NCI-H1694 treated with DMSO at 0.1 percent for 48 hours (cell line): ENCODE measurements around the gene CREB3.

Source experiments
- DNase-seq: peaks from one replicate; lab custom pipeline; 2025; lab: John Stamatoyannopoulos, UW

Gene CREB3

GRCh38 chr9:35732185-35732799 lies at the start of gene CREB3, which contains the start of gene TLN1:
CREB3 (plus strand) TSS chr9:35732666; CDS start chr9:35732773, 107 bp downstream.
TLN1 (minus strand) TSS chr9:35732195; CDS start chr9:35725694, 6,501 bp downstream.
- peak; percentile 97 for DNase-seq

- no peak for DNase-seq
Measured at GRCh38 chr9:35683323-35683722, 49.1 kb upstream of the CREB3 start.

DNA sequence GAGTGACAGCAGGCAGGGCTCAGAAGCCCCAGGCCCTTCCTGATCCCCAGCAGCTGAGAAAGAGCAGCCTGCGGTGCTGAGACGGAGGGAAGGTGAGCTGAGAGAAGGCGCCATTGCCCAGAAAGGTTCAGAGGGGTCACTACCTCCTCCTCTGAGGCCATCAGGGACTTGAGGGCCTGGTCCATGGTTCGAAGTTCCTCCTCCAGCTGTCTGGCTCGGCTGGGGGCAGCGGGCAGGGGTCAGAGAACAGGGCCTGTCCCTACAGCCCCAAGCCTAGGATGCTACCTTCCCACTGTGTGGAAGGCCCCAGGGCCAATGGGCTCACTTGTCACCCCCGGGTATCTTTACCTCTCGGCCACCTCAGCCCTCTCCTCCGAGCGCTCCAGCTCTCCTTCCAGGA lies 47.5 kb upstream of the CREB3 start:
- DNase-seq: no peak

DNA sequence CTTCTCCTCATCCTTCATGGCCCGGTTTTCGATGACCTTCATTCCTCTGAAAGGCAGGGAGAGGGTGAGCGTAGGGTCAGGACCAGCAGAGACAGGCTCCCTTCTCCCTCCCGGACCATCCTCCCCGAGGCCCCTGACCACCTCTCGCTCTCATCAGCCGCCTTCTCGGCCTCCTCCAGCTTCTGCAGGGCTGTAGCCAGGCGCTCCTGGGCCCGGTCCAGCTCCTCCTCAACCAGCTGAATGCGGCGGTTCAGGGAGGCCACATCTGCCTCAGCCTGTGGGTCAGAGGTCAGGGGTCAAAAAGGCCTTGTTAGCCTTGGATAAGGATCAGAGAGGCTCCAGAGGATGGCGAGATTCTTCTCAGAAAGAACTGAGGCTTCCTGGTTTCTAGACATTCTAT lies 47.0 kb upstream of the CREB3 start:
- no peak for DNase-seq

- DNase-seq: no peak
Measured at GRCh38 chr9:35686222-35687203, 46.0 kb upstream of the CREB3 start.

DNA sequence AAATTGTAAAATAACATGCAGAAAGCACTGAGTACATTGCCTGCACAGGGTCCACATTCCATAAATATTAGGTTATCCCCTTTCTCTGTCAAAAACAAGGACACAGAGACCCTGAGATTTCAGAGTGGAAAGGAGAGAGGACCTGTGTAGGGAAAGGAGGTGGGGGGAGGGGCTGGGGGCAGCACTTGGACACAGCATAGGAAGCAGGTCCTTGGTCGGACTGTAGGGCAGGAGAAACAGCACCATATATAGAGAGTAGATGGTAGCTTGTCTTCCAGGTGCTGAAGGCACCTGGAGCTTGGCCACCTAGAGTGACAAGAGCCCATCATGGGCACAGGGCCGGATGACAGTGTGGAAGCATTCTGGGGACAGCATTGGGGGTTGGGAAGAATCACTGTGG lies 45.2 kb upstream of the CREB3 start:
- DNase-seq: no peak

DNA sequence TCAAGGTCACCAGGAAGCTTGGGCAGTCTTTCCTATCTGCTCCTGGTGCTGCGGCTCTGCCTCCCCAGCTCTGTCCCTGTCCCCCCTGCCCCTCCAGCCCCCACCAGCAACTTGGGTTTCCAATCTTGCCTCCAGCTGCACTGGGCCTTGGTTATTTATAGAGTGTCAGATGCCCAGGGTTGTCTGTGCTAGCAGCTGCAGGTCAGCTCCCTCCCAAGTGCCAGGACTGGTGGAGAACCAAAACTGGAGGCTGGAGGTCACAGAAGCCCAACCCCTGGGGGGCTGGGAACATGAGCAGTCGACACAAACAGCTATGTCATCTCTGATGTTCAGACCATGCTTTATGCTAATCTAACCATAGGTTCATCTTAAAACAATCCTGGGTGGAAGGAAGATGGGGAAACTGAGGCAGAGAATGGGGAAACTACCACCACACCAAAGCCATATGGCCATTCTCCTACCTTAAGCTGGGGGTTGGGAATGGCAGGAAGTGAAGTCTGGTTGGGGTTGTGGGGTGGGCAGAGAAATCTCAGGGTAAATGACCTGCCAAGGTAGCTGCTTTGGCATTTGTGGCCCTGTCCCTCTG lies 44.4 kb upstream of the CREB3 start:
- no peak for DNase-seq

GRCh38 chr9:35688558-35689541 lies 43.6 kb upstream of the CREB3 start:
- DNase-seq: no peak

DNA sequence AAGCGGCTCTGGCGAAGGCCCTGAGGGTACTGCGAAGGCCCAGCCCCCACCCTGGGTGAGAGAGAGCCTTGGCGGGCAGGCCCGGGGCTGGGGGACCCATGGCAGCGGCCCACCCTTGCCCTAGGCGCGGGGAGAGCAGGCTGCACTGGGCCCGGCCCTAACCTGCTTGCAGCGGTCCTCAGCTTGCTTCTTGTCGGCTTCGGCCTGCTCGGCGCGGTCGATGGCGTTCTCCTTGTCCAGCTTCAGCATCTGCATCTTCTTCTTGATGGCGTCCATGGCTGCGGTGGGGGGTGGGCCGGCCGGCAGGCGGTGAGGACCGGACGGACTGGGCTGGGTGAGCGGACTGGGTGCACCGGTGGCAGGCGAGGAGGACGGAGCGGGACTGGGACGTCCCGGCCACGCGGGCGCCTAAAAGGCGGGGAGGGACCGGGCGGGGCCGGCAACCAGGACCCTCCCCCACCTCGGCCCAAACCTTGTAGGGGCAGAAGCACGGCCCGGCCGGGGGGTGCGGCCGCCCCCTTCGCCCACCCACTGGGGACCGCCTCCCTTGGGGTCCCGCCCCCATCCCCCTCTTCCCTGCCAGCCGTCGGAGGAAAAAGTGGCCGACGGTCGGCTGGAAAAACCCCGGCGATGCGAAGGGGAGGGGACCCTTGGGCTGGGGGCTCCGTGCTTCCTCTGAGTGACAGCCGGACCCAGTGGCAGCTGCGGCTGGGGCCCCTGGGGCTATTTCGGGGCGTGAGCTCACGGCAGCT lies 42.7 kb upstream of the CREB3 start, which contains the start of gene TPM2:
TSS of gene TPM2 (minus strand) at position 384 of the 752 bp plus-strand sequence. CDS start at position 276, 108 bp downstream.
- DNase-seq: no peak

DNA sequence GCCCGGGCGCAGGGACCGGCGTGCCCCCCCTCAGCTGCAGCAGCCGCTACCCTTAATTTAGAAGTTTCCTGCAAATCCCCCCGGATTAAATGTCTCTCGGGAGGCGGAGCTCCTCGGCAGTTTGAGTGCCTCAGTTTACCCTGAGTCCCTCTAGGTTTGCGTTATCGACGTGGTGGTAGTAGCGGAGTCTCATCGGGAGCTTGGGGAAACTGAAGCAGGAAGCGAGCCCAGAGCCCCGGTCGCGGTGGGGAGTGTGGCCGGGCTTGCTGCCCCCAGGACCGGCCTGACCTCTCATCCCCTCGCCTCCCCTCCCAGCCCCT lies 42.2 kb upstream of the CREB3 start:
- DNase-seq: no peak

DNA sequence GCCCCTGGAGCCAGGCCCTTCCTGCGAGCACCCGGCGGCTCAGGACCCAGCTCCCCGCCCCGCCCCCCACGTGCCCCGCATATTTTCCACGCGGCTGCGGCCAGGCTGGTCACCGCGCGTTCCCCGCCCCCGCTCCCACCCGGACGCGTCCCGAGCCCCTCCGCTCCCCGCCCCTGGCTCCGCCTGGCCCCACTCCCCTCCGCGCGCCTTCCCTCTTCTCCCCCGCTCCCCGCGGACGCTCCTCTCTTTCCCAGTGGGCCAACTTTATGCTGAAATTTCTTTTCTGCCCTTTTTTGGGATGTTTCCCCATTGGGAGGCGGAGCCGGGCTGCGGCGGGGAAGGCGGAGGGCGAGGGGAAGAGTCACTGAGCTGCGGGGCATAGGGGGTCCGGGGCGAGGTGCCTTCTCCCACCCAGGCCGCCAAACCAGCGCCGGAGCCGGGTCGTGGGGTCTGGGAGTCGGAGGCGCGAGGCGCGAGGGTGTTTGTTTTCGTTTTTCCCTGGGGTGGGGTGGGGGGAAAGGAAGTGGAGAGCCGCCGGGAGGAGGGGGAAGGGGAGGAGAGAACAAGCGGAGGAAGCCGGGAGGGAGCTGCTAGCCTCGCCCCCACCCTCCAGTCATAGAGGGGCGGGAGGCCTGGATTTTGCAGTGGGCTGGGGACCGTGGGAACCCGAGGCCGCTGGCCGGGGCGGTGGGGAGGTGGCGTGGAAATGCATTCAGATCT lies 41.7 kb upstream of the CREB3 start:
- DNase-seq: peak; percentile 33

- DNase-seq: no peak
Measured at GRCh38 chr9:35691334-35691650, 41.2 kb upstream of the CREB3 start.

- no peak for DNase-seq
Measured at GRCh38 chr9:35691757-35692301, 40.6 kb upstream of the CREB3 start.

GRCh38 chr9:35695943-35696401 lies 36.5 kb upstream of the CREB3 start:
- no peak for DNase-seq

DNA sequence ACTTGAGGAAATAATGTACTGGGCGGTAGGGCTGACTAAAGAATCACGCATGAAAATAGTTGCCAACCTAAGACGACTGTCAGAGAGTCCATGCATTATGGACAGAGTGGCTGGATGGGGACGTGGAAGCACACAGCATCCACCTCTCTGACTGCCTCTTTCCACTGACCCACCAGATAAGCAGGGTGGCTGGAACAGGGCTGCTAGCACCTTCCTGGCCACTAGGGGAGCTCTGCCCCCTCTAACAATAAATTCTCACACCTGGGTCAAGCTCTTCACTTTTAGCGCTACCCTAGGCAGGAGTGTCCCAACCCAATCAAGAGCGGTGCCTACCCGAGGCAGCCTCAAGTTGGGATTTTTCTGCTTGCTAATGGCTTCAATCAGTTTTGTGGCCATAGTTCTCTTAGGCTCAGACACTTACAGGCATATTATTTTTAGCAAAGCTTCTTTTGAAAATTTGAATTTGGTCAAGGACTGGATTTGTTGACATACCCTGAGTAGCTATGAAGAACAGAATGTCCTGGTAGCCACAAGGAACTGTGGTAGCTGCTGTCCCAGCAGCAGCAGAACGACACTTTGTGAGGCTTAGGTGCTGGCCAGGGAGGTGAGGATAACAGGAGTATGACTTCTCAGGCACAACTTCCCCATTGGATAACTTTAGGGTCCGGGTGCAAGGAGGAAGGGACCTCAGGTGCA lies 35.8 kb upstream of the CREB3 start:
- DNase-seq: peak; percentile 38

DNA sequence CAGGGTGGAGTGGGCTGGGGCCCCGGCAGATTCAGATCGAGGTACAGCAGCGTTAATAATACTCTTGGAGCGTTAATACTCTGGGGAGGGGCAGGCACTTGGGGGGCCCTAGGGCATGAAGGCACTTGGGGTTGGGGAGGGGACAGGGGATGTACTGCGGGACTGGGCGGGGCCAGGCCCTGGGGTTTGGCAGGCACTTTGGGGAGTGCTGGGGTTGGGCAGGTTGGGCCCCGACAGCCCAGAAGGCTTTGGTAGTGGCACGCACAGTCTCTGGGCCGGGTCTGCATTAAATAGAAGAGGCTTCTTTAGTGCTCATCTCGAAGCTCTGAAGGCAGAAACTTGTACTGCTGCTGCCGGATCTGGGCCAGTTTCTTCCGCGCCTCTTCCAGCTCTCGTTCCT lies 35.0 kb upstream of the CREB3 start:
- DNase-seq: no peak

- no peak for DNase-seq
Measured at GRCh38 chr9:35698231-35698630, 34.2 kb upstream of the CREB3 start.

GRCh38 chr9:35700031-35700430 lies 32.4 kb upstream of the CREB3 start:
- DNase-seq: no peak

- no peak for DNase-seq
Measured at GRCh38 chr9:35700942-35701341, 31.5 kb upstream of the CREB3 start.
